NCI-H2171 treated with DMSO at 0.1 percent for 48 hours (cell line): ENCODE data around the gene TIAM2.
"Not testable (repeated sequence)": the region's sequence is repeated elsewhere in the genome, so short reads cannot be mapped to it uniquely, and the experiment has no call there.

Experiments used
- DNase-seq: peaks from one replicate; lab custom pipeline; 2025; lab: John Stamatoyannopoulos, UW

Gene TIAM2

DNA sequence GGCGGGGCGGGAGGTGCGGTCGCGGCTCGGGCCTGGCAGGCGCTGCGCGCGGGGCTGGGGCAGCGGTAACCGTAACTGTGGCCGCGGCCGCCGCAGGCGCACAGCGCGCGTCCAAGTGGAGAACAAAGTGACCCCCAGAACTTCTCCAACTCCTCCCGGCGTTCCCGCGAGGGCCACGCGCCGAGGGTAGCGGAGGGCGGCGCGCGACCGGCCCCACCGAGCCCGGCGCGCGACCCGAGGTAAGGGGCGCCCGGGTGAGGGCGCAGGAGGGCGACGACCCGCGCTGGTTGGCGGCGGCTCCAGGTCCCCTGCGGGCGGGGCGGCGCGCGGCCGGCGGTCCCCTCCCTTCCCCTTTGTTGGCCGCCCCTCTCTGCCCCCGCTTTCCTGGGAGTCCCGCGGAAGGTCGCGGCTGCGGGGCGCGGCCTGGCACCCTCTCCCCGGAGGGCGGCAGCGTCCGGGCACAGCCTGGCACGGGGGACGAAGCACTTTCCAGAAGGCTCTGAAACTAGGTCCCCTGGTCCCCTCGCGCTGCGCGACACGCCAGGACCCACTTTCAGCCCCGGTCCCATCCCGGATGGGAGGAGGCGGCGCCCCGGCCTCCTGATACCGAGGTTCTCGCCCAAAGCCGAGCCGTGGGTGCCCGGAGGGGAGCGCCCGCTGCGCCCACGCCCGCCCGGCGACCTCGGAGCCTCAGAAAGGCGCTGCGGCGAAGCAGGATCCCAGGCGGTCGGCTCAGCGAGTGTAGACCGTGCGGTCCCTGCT lies at the start of gene TIAM2:
Gene TIAM2 (plus strand): TSS at position 62 of the 762 bp plus-strand sequence. CDS start 133,909 bp downstream, outside the sequence.
- DNase-seq = peak; percentile 45

DNA sequence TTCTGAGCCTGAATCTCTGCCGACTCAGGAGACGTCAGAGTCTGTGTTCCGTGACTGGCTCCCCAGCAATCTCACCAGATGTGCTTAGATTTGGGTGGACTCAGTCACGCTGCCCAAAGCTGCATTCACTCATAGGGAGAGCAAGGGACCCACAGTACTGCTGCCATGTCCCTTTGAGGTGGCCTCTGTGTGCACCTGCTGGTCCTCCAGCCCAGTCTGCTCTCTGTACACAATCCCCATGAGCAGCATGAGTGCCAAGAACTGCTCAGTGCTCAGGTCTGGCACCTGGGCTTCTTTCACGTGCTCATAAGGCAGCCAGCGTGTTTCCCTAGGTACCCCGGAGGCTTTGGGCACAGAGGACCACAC lies 44.2 kb upstream of the TIAM2 start:
- no peak for DNase-seq

DNA sequence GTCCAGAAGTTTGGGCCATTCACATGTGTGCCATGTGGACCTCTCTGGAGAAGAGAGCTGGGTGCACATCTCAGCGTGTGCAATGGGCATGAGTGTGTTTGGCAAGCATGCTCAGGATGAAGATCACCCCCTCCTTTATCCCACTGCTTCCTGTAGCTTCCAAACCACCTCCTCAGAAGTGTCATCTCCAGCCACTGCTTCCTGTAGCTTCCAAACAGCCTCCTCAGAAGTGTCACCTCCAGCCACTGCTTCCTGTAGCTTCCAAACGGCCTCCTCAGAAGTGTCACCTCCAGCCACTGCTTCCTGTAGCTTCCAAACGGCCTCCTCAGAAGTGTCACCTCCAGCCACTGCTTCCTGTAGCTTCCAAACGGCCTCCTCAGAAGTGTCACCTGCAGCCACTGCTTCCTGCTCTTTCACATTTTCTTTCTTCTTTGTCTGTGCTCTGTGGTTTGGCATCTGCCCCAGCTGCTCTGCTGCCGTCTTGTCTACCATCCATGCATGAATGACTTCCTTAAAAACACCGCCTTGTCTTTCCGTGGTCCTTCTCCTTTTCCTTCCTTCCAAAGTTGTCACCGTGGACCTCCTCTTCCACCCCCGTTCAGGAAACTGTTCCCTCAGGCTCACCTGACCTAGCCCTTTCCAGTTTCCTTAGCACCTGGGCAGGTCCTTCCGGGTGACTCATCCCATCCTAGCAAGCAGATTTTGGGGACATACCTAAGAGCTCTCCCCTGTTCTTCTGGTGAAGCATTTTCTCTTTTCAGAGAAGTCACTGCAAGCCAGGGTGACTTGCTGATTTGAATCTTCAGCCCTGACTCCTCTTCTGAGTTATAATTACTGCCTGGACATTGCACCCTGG lies 43.5 kb upstream of the TIAM2 start:
- DNase-seq = no peak

DNA sequence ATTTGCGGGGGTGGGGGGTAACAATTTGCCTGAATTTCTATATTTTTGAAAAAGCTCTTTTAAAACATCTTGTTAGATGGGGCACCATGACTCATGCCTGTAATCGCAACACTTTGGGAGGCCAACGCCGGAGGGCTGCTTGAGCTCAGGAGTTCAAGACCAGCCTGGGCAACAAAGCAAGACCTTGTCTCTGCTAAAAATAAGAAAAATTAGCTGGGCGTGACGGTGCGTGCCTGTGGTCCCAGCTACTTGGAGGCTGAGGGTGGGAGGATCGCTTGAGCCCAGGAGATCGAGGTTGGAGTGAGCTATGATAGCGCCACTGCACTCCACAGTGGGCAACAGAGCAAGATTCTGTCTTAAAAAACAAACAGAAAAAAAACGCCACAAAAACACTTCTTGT lies 41.5 kb upstream of the TIAM2 start:
- no peak for DNase-seq

DNA sequence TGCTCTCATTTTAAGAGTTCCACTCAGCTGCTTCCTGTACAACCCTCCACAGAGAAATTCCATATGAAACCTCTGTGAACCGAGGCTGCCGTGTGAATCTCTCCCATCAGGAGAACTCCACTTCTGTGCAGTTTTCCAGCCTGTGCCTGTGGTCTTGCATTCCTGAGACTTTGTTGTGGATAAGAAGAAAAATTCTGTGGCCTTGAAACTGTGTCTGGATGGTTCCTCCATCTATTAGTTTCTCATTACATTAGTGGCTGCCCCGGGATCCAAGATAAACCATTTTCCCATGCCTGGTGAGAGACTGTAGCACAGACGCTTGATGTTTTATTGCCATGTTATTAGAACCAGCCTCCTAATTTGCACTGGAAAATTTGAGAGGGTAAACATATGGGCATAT lies 40.8 kb upstream of the TIAM2 start:
- DNase-seq = no peak

DNA sequence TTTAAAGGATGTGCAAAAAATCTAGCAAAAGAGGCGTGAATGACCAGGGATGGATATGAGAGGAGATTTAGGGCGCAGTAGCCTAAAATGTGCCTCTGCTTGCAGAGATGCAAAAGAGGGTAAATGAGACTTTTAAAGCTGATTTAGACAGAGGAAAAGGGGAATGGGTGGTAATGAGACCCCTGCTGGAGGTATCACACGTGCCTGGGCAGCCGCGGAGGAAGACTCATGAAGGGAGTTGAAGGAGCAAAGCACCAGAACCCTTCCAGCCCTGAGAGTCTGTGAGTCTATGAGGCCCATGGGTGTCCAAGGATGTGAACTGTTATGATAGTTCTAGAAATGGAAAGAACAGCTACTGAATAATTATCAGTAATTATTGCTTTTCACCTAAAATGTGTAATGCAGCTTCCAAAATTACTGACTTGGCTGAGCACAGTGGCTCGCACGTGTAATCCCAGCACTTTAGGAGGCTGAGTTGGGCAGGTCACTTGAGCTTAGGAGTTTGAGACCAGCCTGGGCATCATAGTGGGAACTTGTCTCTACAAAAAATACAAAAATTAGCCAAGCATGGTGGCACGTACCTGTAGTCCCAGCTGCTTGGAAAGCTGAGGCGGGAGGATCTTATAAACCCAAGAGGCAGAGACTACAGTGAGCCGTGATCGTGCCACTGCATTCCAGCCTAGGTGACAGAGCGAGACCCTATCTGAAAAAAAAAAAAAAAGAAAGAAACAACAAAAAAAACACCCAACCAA lies 38.2 kb upstream of the TIAM2 start:
- no peak for DNase-seq

DNA sequence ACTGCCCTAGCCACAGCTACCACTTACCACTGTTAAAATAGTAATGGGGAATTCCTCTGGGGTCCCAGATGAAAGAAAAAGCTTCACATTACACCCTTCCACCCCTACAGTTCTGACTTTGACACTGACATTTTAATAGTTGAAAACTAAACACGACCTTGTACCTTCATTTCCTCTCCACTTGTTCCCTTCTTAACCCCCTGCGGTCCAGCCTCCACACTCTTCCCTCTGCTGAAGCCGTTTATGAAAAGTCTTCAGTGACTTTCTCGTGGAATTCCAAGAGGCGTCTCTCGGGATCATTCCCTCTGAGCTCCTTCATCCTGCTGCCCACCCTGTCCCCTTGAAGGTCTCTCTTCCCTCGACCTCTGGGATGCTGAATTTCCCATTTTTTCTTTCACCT lies 36.6 kb upstream of the TIAM2 start:
- no peak for DNase-seq

DNA sequence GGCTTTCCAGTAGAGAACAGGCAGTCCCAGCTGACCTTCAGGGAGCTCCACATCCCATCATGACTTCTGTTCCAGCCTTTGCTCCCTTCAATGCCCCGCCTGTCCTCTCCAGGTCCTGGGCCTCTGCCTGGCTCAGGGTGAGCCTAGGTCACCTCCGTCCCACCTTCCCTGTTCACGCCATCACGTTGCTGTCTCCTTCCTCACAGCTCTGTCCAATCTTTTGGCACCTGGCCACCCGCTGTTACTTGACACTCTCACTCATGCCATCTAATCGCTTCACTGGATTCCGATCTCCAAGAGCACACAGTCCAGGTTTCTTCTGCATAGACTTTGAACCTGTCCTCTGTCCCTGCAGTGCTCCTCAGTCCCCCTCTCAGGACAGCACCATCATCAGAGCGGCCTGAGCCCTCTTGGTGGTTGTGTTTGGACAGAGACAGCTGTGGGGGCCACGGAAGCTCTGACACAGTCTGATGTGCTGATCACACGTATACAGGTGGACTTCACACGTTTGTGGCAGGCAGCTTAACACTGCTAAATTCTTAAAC lies 34.7 kb upstream of the TIAM2 start:
- DNase-seq = no peak

DNA sequence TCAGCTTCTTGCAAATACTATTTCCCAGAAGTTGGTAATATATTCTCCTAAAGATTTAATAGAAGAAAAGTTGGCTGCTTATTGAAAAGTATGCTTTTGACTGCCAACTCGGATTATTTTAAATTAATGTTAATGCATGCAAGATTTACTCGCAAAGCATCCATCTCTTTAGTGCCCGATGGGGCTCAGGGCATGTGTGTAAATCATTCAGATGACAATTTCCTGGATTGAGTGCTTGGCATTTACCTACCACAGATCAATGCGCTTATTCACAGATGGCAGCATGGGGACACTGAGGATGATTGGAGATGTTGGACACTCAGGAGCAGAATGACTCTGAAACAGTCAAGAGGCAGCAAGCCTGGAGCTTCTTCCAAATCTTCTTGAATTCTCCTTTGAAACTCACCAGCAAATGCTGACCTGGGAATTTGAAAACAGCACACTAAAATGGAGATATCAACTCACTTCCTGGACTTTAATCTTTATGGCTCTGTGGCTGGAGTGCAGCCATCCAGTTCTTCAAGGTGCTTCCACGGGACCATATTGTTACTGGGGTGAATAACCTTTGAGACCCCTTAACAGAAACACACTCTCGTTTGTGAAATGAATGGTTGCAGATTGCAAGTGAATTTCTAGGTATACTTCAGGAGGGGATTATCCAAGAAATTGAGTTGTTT lies 34.1 kb upstream of the TIAM2 start:
- DNase-seq = no peak

DNA sequence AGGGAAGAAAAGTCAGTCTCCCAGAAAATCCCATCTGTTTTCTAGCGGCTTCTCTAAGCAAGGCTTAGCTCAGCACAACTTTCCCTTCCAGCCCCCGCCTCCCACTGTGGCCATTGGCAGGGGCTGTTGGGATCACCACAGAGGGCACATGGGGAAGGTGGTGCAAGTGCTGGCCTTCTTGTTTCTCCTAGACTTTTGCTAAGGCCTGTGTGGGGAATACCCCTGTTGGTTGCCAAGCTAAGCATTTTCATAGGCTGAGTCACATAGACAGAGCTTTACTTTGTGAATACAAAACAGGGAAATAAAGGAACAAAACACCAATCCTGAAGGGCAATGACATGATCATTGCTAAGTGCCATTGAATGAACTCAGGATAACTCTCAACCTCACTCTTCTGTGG lies 32.4 kb upstream of the TIAM2 start:
- DNase-seq = no peak

DNA sequence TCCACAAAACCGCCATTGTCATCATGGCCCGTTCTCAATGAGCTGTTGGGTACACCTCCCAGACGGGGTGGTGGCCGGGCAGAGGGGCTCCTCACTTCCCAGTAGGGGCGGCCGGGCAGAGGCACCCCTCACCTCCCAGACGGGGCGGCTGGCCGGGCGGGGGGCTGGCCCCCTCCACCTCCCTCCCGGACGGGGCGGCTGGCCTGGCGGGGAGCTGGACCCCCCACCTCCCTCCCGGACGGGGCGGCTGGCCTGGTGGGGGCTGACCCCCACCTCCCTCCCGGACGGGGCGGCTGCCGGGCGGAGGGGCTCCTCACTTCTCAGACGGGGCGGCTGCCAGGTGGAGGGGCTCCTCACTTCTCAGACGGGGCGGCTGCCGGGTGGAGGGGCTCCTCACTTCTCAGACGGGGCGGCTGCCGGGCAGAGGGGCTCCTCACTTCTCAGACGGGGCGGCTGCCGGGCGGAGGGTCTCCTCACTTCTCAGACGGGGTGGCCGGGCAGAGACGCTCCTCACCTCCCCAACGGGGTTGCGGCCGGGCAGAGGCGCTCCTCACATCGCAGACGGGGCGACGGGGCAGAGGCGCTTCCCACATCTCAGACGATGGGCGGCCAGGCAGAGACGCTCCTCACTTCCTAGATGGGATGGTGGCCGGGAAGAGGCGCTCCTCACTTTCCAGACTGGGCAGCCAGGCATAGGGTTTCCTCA lies 28.9 kb upstream of the TIAM2 start:
- not testable (repeated sequence) for DNase-seq

DNA sequence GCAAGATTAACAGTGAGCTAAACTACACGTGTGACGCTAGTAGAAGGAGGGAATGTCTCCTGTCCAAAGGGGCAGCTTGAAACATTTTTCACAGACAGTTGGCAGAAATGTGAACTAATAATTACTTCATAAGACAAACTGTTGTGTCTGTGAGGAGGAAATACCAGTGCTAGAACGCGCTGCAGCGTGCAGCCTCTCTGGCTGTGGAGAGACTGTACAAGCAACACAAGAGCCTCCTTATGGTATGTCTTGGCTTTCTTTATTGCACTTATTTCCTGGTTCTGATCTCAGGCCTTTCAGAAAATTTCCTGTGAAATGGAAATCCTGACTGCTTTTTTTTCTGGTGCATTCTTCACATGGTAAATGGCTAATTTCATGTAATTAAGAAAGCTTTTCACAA lies 25.3 kb upstream of the TIAM2 start:
- no peak for DNase-seq

DNA sequence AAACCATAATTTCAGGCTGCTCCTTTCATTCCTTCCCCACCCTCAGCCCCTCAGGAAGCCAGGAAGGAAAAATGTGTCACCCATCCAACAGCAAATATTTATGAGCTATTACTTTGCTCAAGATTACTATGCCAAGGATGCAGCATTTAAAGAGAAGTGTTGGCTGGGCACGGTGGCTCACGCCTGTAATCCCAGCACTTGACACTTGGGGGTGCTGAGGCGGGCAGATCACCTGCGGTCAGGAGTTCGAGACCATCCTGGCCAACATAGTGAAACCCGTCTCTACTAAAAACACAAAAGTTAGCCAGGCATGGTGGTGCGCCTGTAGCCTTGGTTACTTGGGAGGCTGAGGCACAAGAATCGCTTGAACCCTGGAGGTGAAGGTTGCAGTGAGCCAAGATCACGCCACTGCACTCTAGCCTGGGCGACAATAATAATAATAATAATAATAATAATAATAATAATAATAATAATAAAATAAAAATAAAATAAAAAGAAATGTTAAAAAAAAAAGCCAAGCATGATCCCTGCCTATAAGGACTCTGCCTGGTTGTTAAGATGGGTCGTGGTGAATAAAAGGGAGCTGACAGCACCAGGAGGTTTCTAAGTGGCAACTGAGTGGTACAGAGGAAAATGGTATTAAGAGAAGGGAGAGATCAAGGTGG lies 20.5 kb upstream of the TIAM2 start:
- DNase-seq = no peak

DNA sequence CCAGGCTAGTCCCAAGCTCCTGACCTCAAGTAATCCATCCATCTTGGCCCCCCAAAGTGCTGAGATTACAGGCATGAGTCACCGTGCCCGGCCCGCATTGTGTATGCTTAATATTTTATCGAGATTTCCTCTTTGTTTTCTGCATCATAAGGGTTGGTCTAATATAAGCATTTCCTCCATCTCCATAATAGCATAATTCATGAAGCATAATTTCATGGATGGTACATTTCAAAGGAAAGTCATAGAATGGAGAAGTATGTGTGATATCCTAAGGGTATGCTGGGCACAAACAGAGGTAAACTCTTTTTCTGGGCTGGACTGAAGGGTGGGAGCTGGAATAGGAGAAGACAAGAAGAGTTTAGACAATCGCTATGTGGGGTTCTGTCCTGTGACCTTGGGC lies 17.5 kb upstream of the TIAM2 start:
- DNase-seq = no peak

DNA sequence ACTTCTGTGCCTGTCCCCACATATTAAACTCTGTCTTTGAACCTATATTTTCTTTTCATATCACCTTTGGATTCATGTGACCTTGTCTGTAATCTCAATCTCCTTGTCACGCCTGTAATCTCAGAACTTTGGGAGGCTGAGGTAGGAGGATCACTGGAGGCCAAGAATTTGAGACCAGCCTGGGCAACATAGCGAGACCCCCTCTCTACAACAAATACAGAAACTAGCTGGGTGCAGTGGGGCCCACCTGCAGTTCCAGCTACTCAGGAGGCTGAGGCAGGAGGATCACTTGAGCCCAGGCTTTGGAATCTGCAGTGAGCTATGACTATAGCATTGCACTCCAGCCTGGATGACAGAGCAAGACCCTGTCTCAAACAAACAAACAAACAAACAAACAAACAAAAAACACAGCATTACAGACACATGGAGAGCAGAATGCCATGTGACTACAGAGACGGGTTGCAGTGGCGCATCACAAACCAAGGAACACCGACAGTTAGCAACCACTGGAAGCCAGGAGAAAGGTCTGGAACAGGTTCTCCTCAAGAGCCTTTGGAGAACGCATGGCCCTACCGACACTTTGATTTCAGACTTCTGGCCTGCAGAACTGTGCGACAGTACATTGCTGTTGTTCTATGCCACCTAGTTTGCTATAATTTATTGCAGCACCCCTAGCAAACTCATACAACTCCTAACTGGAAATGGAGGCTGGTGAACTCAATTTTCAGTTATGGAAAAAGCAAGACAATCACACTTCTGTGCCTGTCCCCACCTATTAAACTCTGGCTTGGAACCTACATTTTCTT lies 14.6 kb upstream of the TIAM2 start:
- no peak for DNase-seq

DNA sequence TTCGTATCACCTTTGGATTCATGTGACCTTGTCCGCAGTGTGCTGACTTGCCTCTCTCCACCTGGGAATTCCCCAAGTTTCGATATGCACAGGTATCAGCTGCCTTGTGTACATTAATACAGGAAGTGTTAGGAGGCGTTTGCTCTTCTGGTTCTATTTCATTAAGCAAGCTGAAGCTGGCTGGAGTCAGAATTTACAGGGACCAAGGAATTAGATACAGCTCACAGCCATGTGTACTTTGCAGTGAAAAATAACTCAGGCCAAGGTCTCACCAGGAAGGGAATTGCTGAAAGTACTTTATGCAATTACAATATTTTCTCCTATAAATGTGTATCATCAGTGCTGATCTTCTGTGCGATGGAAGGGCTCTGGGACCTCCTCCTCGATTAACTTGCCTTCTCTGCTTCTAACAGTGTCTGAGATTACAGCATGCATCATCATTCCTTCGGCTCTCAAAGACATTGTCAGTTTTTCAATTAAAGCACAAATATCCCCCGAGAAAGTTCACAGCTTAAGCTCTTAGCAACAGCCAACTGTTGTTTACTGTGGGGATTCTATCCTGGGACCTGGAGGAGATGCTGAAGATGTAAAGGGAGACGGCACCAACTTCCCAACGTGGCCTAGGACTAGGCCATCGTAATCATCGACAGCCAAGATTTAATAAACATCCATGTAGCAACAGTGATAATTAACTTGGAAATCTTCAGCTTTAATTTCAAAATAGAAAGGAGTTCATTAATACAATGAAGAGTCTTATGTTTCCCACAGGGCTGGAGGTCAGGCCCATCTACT lies 13.8 kb upstream of the TIAM2 start:
- DNase-seq = no peak

DNA sequence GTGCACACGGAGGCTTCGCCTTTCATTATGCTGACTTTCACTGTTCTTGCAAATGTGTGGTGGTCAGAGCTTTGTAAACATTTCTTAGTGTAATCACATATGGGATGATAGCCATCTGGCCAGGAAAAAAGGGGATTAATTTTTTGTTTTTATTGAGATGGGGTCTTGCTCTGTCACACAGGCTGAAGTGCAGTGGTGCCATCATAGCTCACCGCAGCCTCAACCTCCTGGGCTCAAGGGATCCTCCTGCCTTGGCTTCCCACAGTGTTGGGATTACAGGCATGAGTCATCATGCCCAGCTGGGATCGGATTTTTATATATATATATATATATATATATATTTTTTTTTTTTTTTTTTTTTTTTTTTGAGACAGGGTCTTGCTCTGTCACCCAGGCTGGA lies 11.0 kb upstream of the TIAM2 start:
- peak; percentile 72 for DNase-seq

DNA sequence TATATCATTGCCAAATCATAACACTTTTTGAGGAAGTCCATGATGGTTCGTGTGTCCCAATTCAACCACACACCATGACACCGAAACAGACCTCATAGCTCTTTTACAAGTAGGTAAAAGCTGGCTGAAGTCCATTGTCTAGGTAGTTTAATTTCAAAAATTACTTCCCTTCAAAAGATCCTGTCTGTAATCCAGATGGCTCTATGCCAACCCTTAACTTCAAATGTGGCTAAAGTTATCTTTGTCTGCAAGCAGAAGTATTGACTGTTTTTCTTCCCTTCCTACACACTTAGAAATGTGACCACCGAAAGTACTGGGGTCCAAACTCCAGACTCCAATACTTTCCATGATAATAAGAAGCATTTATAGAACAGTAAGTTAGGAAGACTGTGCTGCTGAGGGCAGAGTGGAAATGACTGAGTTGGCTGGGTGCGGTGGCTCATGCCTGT lies 8.3 kb upstream of the TIAM2 start:
- DNase-seq = no peak

DNA sequence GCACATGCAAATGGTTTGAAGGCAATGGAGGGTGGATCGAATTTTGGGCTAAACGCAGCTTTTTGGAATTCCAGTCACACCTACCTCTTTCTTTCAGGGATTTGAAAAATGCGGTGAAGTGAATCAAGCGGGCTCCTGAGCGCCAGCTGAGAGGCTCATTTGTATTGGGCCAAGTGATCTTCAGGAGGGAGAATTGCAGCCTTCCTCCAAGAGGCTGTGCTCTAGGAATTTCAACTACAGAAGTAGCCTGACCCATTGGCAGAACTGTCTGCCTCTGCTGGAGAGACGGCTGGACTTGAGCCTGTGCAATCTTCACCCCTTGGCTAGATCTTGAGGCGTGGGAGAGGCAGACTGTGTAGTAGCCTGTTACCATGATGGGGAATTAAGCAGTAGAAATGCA lies 5.7 kb upstream of the TIAM2 start:
- no peak for DNase-seq
